ENCODE measurements around the gene SLC22A23.

- no peak for TF ChIP-seq POLR2A (IDR thresholded peaks at IDR 0.05)
- TF ChIP-seq CTCF (IDR thresholded peaks at IDR 0.05), result no peak
Observed at GRCh38 chr6:3314621-3315467, 142.0 kb downstream of the SLC22A23 start.

All from gastroesophageal sphincter (tissue), 3 donors.